NCI-H1417 treated with DMSO at 0.1 percent for 48 hours (cell line): ENCODE measurements around the gene TRIM59.
A peak's percentile ranks its signal among the peaks of the same experiment; 100 is the strongest.

Source experiments
- DNase-seq: peaks from one replicate; lab custom pipeline; 2025; lab: John Stamatoyannopoulos, UW

The TRIM59 gene

DNA sequence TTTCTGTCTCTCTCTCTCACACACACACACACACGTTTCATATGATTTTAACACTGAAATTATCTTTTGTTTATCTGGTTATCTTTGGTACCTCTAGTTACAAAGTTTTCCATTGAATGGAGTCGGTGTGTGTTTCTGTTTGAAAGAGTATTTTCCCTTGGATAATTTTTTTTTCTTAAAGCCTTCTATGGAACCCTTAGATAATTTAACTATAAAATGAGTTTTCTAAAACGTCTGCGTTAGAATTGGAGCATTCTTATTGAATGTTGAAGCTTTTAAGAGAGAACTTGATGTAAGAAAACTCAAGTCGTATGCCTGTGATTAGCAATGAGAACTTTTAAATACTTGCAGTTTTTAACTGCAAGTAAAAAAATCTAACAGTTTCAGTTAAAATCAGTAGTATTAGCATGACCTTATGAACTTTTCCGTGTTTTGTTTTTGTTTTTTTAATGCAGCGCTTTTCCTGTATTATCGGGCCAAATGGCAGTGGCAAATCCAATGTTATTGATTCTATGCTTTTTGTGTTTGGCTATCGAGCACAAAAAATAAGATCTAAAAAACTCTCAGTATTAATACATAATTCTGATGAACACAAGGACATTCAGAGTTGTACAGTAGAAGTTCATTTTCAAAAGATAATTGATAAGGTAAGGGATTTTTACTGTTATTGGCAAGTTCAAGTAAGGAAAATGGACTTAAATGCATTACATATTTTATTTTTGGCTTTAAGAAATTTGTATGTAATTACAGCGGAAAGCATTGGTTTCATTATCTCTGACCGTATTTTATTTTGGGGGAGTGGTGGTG, 47.2 kb downstream of the TRIM59 start:
- DNase-seq = no peak

DNA sequence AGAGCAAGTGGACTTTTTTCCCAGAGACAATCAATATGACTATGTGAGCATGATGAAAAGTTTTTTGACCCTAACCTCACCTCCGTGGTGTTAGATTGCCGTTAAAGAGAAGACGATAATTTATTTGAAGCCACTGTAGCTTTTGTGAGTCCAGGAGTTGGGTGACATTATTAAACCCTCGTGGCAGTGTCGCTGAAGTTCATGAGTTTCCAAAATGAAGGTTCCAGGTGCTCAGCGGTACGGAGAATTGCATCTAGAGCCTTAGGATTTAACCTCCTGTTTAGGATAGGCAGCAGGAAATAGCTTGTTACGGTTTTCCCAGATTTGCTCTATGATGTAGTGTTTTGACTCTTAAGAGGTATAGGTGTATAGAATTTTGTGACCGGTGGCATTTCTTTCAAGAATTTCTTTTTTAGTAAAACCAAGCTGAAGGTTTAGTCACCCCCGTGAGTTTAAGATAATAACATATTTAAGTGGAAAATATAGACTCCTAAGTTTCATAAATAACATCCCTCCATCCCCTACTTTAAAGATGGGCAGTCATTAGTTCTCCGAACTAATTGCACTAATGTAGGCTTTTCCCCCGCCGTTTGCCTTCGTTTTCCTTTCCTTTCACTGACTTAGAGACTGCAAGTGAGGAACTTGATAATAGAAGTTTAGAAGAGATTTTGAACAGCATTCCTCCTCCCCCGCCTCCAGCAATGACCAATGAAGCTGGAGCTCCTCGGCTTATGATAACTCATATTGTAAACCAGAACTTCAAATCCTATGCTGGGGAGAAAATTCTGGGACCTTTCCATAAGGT, 48.1 kb downstream of the TRIM59 start:
- no peak for DNase-seq

- DNase-seq = no peak
Measured at GRCh38 chr3:160400702-160401150, 48.9 kb downstream of the TRIM59 start.

GRCh38 chr3:160400030-160400701, 49.4 kb downstream of the TRIM59 start:
- no peak for DNase-seq

DNA sequence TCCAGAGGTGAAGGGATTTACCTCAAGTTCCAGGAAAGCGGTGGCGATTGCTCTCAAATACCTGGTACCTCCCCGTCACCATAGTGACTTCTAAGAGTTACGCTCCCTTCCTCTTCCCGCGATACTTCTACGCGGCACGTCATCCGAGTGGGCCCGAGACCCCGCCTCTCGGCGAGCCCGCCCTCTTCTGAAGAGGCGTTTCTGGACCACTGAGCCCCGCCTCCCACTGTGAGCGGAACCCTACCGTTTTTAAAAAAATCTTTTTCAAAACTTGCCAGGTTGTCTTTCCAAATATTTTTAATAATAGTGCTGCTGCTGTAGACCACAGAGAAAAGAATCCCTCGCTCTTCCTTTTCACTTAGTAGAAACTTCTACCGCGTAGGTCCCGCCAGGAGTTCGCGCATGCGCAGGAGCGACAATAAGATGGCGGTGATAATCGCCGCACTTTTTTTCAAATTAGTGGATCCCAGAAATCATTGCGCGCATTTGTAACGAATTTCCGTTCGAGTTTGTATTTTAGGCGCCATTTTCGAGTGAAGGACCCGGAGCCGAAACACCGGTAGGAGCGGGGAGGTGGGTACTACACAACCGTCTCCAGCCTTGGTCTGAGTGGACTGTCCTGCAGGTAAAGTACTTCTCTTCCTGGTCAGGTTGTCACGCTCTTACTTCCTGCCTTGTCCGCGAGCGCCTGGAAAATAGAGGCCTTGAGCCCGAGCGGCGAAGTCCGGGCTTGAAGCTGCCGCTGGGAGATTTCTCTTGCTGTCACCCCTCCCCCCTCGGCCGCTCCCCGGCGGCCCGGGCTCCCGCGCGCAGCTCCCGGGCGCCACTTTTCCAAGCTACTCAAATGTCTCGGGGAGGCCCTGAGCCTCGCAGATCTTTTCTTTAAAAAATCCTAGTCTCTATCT, 50.2 kb downstream of the TRIM59 start, which contains the start of the genes IFT80 and SMC4:
Gene IFT80 (minus strand): TSS at position 101 of the 905 bp plus-strand sequence. CDS start 14,625 bp downstream, outside the sequence.
Gene SMC4 (plus strand): TSS at position 526 of the 905 bp plus-strand sequence. CDS start 1,177 bp downstream, outside the sequence.
- DNase-seq = peak; percentile 97

- DNase-seq = peak; percentile 74
Measured at GRCh38 chr3:160398820-160399124, 50.8 kb downstream of the TRIM59 start.

- no peak for DNase-seq
Measured at GRCh38 chr3:160395297-160395696, 54.3 kb downstream of the TRIM59 start.

GRCh38 chr3:160394009-160394392, 55.6 kb downstream of the TRIM59 start:
- no peak for DNase-seq

DNA sequence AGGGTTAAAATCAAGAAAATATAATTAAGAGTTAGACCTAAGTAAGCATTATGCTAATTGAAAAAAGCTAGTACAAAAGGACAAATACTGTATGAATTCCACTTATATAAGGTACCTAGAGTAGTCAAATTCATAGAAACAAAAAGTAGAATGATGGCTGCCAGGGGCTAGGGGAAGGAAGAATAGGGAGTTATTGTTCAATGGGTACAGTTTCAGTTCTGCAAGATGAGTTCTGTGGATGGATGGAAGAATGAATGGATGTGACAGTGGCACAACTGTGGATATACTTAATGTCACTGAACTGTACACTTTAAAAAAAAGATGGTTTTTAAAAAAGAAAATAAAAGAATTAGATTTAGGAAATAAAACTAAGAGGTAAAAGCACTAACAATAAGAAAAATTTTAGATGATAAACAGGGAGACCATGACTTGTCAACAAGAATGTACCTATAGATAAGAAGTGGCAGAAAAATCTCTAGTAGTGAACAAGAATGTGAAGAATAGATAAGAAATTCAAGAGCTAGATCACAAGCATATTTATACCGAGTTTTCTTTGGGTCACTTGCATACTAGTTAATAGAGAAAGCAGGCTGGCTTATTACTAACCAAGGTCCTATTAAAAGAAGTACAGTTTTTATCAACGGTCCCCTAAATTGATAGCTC, 56.1 kb downstream of the TRIM59 start:
- DNase-seq = no peak

DNA sequence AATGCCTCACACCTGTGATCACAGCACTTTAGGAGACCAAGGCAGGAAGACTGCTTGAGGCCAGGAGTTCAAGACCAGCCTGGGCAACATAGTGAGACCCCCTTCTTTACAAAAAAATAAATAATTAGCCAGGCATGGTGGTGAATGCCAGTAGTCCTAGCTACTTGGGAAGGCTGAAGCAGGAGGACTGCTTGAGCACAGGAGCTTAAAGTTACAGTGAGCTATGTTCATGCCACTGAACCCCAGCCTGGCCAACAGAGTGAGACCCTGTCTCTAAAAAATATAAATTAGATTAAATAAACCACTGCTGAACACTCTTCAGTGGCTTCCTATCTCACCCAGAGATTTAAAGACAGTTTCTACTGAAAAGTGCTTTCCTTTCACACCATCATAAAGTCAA, 56.8 kb downstream of the TRIM59 start:
- no peak for DNase-seq

DNA sequence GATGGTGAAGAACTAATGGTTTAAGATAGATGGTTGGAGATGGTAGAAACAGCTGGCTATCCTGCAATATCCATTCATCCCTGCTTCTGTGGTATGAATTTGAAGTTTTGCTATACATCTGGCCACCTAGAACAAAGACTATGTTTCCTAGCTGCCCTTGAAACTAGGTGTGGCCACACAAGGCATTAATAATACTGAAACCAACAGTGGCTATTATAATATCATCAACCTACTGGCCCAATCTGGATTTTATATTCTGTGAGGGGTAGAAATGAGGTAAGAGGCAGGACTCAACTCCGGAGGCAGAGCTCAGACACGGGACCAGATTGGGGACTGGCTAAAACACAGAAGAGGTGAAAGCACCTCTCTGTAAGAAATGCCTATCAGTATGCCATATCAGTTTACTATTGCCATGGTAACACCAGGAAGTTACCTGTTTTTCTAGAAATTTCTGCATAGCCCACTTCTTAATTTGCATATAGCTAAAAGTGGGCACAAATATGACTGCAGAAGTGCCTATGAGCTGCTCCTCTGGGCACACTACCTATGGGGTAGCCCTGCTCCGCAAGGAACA, 58.9 kb downstream of the TRIM59 start:
- DNase-seq = no peak
